Measurements from ENCODE around the gene ZFP36.

ZFP36 gene

GRCh38 chr19:39397360-39398296 lies 9.0 kb upstream of the ZFP36 start:
- H3K23ac ChIP-seq (ENCODE audit: low read depth, low read length, poor library complexity) = peak overlapping the region; percentile 69
- no peak overlapping the region for H4K8ac ChIP-seq (ENCODE audit: low read depth, low read length)
- peaks cover 13 to 14% of the 10 kb centered on the region in 2 donors for H3K4me1 ChIP-seq (ENCODE audit: control insufficient read depth in 2 of 2, insufficient read depth in 1 of 2, low read depth in 1 of 2, low read length in 2 of 2)
- peaks cover 16 to 34% of the 10 kb centered on the region in 2 donors for H3K36me3 ChIP-seq (replicated peaks in 1 of 2; ENCODE audit: control insufficient read depth in 2 of 2, insufficient read depth in 2 of 2, low read length in 2 of 2)
- H2BK15ac ChIP-seq (ENCODE audit: low read length) = no peak overlapping the region
- H2BK120ac ChIP-seq (ENCODE audit: low read depth, low read length) = no peak overlapping the region
- H3K18ac ChIP-seq (ENCODE audit: low read length) = no peak overlapping the region
- DNase-seq (ENCODE audit: low spot score) = no peak
- no peak overlapping the region for H3K4me2 ChIP-seq (ENCODE audit: insufficient read depth, low read length, poor library complexity, severe bottlenecking)
- no peak overlapping the region for H2BK12ac ChIP-seq (ENCODE audit: low read length)
- WGBS, 2 donors (ENCODE audit: extremely low coverage in 2 of 2, insufficient read length in 2 of 2, insufficient replicate concordance in 1 of 2) = no CpG with 5 or more reads among the region's 17 CpGs
- peaks cover 5% of the 10 kb centered on the region for H3K79me1 ChIP-seq (ENCODE audit: low read depth, low read length)
- peaks cover 0 to 2% (median 0%) of the 10 kb centered on the region in 3 experiments for H3K27me3 ChIP-seq (ENCODE audit: control insufficient read depth in 3 of 3, insufficient read depth in 3 of 3, low read depth in 1 of 3, low read length in 3 of 3)
- H3K4ac ChIP-seq (ENCODE audit: low read length) = no peak overlapping the region
- H3K4me3 ChIP-seq (ENCODE audit: low read length in 2 of 2) = no peak overlapping the region
- H3K27ac ChIP-seq (replicated peaks; ENCODE audit: low read length) = peak overlapping the region; percentile 5
- no peak overlapping the region for H2BK5ac ChIP-seq (ENCODE audit: low read length)
- no peak overlapping the region for H3K9ac ChIP-seq (ENCODE audit: low read depth, low read length, poor library complexity)
- H2AFZ ChIP-seq (ENCODE audit: low read length) = no peak overlapping the region
- H3K9me3 ChIP-seq (replicated peaks in 1 of 2; ENCODE audit: control insufficient read depth in 2 of 2, insufficient read depth in 1 of 2, low read depth in 1 of 2, low read length in 2 of 2) = peaks cover 0 to 2% of the 10 kb centered on the region in 2 donors
- no peak overlapping the region for H2AK5ac ChIP-seq (ENCODE audit: low read depth, low read length)
- no peak overlapping the region for H3K14ac ChIP-seq (ENCODE audit: low read length)
- no peak overlapping the region for H4K91ac ChIP-seq (ENCODE audit: low read depth, low read length, poor library complexity)

DNA sequence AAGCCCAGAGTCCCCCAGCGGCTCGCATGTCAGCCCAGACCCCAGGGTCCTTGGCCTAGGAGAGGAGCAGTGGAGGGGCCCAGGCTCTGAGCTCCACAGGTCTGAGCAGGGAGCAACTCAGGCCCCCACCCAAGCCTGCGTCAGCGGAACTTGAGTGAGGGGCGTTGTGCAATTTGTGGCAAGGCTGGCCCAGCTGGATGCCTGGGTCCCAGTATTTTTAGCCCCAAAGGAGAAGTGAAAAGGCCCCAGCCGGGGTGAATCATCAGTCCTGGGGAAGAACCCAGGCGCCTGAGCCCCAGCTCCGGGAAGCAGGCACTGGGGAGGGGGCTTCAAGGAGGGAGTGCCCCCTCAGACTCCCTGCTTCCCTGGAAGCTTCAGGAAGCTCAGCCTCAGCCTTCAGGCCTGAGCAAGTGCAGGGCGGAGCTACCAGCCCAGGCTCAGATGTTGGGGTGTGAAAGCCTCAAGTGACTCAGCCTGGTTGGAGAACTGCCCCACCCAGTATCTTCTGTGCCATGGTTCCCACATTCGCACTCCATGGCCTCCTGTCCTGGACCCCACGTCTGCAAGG lies 8.3 kb upstream of the ZFP36 start:
- Histone ChIP-seq H4K91ac (ENCODE audit: low read depth, low read length, poor library complexity) (no peak overlapping the region), H3K79me1 (ENCODE audit: low read depth, low read length) (peaks cover 5% of the 10 kb centered on the region), H3K9ac (ENCODE audit: low read depth, low read length, poor library complexity) (no peak overlapping the region), H3K4me2 (ENCODE audit: insufficient read depth, low read length, poor library complexity, severe bottlenecking) (no peak overlapping the region), H3K4me3 (ENCODE audit: low read length in 2 of 2) (no peak overlapping the region), H3K18ac (ENCODE audit: low read length) (no peak overlapping the region), H2AFZ (ENCODE audit: low read length) (no peak overlapping the region), H2BK15ac (ENCODE audit: low read length) (no peak overlapping the region), H2BK120ac (ENCODE audit: low read depth, low read length) (no peak overlapping the region), H3K27ac (replicated peaks; ENCODE audit: low read length) (no peak overlapping the region), H3K4me1 (ENCODE audit: control insufficient read depth in 2 of 2, insufficient read depth in 1 of 2, low read depth in 1 of 2, low read length in 2 of 2) (peaks cover 14% of the 10 kb centered on the region in 2 donors), H3K14ac (ENCODE audit: low read length) (no peak overlapping the region), H3K4ac (ENCODE audit: low read length) (peak overlapping the region; percentile 85), H2BK5ac (ENCODE audit: low read length) (no peak overlapping the region), H3K23ac (ENCODE audit: low read depth, low read length, poor library complexity) (no peak overlapping the region), H2BK12ac (ENCODE audit: low read length) (no peak overlapping the region), H4K8ac (ENCODE audit: low read depth, low read length) (no peak overlapping the region), H3K27me3 (ENCODE audit: control insufficient read depth in 3 of 3, insufficient read depth in 3 of 3, low read depth in 1 of 3, low read length in 3 of 3) (peaks cover 0 to 2% (median 0%) of the 10 kb centered on the region in 3 experiments), H3K36me3 (replicated peaks in 1 of 2; ENCODE audit: control insufficient read depth in 2 of 2, insufficient read depth in 2 of 2, low read length in 2 of 2) (peaks cover 15 to 30% of the 10 kb centered on the region in 2 donors), H2AK5ac (ENCODE audit: low read depth, low read length) (no peak overlapping the region), H3K9me3 (replicated peaks in 1 of 2; ENCODE audit: control insufficient read depth in 2 of 2, insufficient read depth in 1 of 2, low read depth in 1 of 2, low read length in 2 of 2) (peaks cover 0 to 2% of the 10 kb centered on the region in 2 donors)
- no CpG with 5 or more reads among the region's 11 CpGs for WGBS, 2 donors (ENCODE audit: extremely low coverage in 2 of 2, insufficient read length in 2 of 2, insufficient replicate concordance in 1 of 2)
- DNase-seq (ENCODE audit: low spot score) = no peak

DNA sequence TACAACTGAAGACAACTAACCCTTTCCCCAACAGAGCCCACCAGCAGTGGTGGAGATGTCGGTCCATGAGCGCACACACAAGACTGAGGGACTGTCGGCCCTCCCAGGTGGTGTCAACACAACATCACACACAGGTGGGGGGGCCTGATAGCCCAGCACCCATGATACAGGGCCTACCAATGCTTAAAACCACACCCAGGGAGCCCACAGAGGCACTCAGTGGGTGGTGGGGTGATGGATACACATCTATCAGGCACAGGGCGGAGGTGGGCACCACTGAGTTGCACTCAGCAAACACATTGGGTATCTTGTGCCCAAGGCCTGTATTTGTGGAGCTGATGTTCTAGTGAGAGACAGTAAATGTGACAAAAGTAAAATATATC lies 7.0 kb upstream of the ZFP36 start:
- Histone ChIP-seq H2BK120ac (ENCODE audit: low read depth, low read length) (no peak overlapping the region), H3K4me3 (ENCODE audit: low read length in 2 of 2) (no peak overlapping the region), H4K91ac (ENCODE audit: low read depth, low read length, poor library complexity) (no peak overlapping the region), H3K4me2 (ENCODE audit: insufficient read depth, low read length, poor library complexity, severe bottlenecking) (no peak overlapping the region), H3K9ac (ENCODE audit: low read depth, low read length, poor library complexity) (no peak overlapping the region), H2BK5ac (ENCODE audit: low read length) (no peak overlapping the region), H3K27me3 (ENCODE audit: control insufficient read depth in 3 of 3, insufficient read depth in 3 of 3, low read depth in 1 of 3, low read length in 3 of 3) (peaks cover 0 to 2% (median 0%) of the 10 kb centered on the region in 3 experiments), H3K4me1 (ENCODE audit: control insufficient read depth in 2 of 2, insufficient read depth in 1 of 2, low read depth in 1 of 2, low read length in 2 of 2) (peaks cover 18 to 19% of the 10 kb centered on the region in 2 donors), H3K36me3 (replicated peaks in 1 of 2; ENCODE audit: control insufficient read depth in 2 of 2, insufficient read depth in 2 of 2, low read length in 2 of 2) (peaks cover 8 to 22% of the 10 kb centered on the region in 2 donors), H4K8ac (ENCODE audit: low read depth, low read length) (no peak overlapping the region), H3K9me3 (replicated peaks in 1 of 2; ENCODE audit: control insufficient read depth in 2 of 2, insufficient read depth in 1 of 2, low read depth in 1 of 2, low read length in 2 of 2) (peaks cover 0 to 2% of the 10 kb centered on the region in 2 donors), H3K18ac (ENCODE audit: low read length) (no peak overlapping the region), H2AK5ac (ENCODE audit: low read depth, low read length) (no peak overlapping the region), H3K23ac (ENCODE audit: low read depth, low read length, poor library complexity) (no peak overlapping the region), H2BK15ac (ENCODE audit: low read length) (no peak overlapping the region), H3K14ac (ENCODE audit: low read length) (no peak overlapping the region), H3K79me1 (ENCODE audit: low read depth, low read length) (peaks cover 1% of the 10 kb centered on the region), H3K27ac (replicated peaks; ENCODE audit: low read length) (no peak overlapping the region), H3K4ac (ENCODE audit: low read length) (no peak overlapping the region), H2BK12ac (ENCODE audit: low read length) (no peak overlapping the region), H2AFZ (ENCODE audit: low read length) (no peak overlapping the region)
- WGBS, 2 donors (ENCODE audit: extremely low coverage in 2 of 2, insufficient read length in 2 of 2, insufficient replicate concordance in 1 of 2) = no CpG with 5 or more reads among the region's 4 CpGs
- no peak for DNase-seq (ENCODE audit: low spot score)

DNA sequence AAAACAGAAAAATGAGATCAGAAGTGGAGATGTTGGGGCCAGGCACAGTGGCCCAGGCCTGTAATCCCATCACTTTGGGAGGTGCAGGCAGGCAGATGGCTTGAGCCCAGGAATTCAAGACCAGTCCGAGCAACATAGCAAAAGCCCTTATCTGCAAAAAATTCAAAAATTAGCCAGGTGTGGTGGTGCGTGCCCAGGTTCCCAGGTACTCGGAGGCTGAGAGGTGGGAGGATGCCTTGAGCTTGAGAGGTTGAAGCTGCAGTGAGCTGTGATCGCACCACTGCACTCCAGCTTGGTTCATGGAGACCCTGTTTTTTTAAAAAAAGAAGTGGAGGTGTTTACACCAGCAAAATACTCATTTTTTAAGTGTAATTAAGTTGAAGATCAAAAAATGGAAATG lies 6.6 kb upstream of the ZFP36 start:
- Histone ChIP-seq H3K23ac (ENCODE audit: low read depth, low read length, poor library complexity) (no peak overlapping the region), H2BK5ac (ENCODE audit: low read length) (no peak overlapping the region), H3K4me3 (ENCODE audit: low read length in 2 of 2) (no peak overlapping the region), H3K4me1 (ENCODE audit: control insufficient read depth in 2 of 2, insufficient read depth in 1 of 2, low read depth in 1 of 2, low read length in 2 of 2) (peaks cover 18 to 19% of the 10 kb centered on the region in 2 donors), H3K14ac (ENCODE audit: low read length) (no peak overlapping the region), H3K4me2 (ENCODE audit: insufficient read depth, low read length, poor library complexity, severe bottlenecking) (no peak overlapping the region), H2BK12ac (ENCODE audit: low read length) (no peak overlapping the region), H4K91ac (ENCODE audit: low read depth, low read length, poor library complexity) (no peak overlapping the region), H3K79me1 (ENCODE audit: low read depth, low read length) (peaks cover 1% of the 10 kb centered on the region), H2AFZ (ENCODE audit: low read length) (no peak overlapping the region), H2BK15ac (ENCODE audit: low read length) (no peak overlapping the region), H3K4ac (ENCODE audit: low read length) (no peak overlapping the region), H3K27ac (replicated peaks; ENCODE audit: low read length) (no peak overlapping the region), H3K36me3 (replicated peaks in 1 of 2; ENCODE audit: control insufficient read depth in 2 of 2, insufficient read depth in 2 of 2, low read length in 2 of 2) (peaks cover 8 to 18% of the 10 kb centered on the region in 2 donors), H2BK120ac (ENCODE audit: low read depth, low read length) (no peak overlapping the region), H2AK5ac (ENCODE audit: low read depth, low read length) (no peak overlapping the region), H3K9me3 (replicated peaks in 1 of 2; ENCODE audit: control insufficient read depth in 2 of 2, insufficient read depth in 1 of 2, low read depth in 1 of 2, low read length in 2 of 2) (peaks cover 0 to 2% of the 10 kb centered on the region in 2 donors), H4K8ac (ENCODE audit: low read depth, low read length) (no peak overlapping the region), H3K27me3 (ENCODE audit: control insufficient read depth in 3 of 3, insufficient read depth in 3 of 3, low read depth in 1 of 3, low read length in 3 of 3) (peaks cover 0 to 2% (median 0%) of the 10 kb centered on the region in 3 experiments), H3K18ac (ENCODE audit: low read length) (no peak overlapping the region), H3K9ac (ENCODE audit: low read depth, low read length, poor library complexity) (no peak overlapping the region)
- no peak for DNase-seq (ENCODE audit: low spot score)
- WGBS, 2 donors (ENCODE audit: extremely low coverage in 2 of 2, insufficient read length in 2 of 2, insufficient replicate concordance in 1 of 2) = no CpG with 5 or more reads among the region's 4 CpGs

All from neuronal stem cell (in vitro differentiated cells).